Skeletal muscle satellite cell (primary cell): ENCODE measurements around the gene KCNG2.

Source experiments
- H3K27me3 ChIP-seq: 2 replicates; pipeline ENCODE4 v1.7.0; 2013; ENCODE audit warnings: low read length; ENCODE audit not compliant: control insufficient read depth, insufficient read depth
- H3K36me3 ChIP-seq: 2 replicates; pipeline ENCODE4 v1.7.0; 2013; ENCODE audit warnings: mild to moderate bottlenecking, control low read depth, low read length; ENCODE audit not compliant: insufficient read depth
- H3K4me1 ChIP-seq: 2 replicates; pipeline ENCODE4 v1.7.0; 2013; ENCODE audit warnings: low read length; ENCODE audit not compliant: control insufficient read depth, insufficient read depth
- H3K4me2 ChIP-seq: 2 replicates; pipeline ENCODE4 v1.7.0; 2013; ENCODE audit warnings: mild to moderate bottlenecking, low read length
- H3K4me3 ChIP-seq: 2 replicates; pipeline ENCODE4 v1.7.0; 2013; ENCODE audit warnings: low read length
- H3K9ac ChIP-seq: 2 replicates; pipeline ENCODE4 v1.7.0; 2013; ENCODE audit warnings: mild to moderate bottlenecking, low read depth, low read length, moderate library complexity
- H3K9me3 ChIP-seq: replicated peaks from 2 replicates; pipeline ENCODE4 v1.7.0; 2013; ENCODE audit warnings: mild to moderate bottlenecking, control low read depth, low read length

Gene KCNG2

GRCh38 chr18:79817607-79817998 is 19.9 kb downstream of the KCNG2 start:
- Histone ChIP-seq H3K4me2 (no peak overlapping the region), H3K4me3 (no peak overlapping the region), H3K36me3 (no peaks in the 10 kb centered on the region), H3K9me3 (no peaks in the 10 kb centered on the region), H3K9ac (no peak overlapping the region), H3K4me1 (no peaks in the 10 kb centered on the region), H3K27me3 (peaks cover 58% of the 10 kb centered on the region)

DNA sequence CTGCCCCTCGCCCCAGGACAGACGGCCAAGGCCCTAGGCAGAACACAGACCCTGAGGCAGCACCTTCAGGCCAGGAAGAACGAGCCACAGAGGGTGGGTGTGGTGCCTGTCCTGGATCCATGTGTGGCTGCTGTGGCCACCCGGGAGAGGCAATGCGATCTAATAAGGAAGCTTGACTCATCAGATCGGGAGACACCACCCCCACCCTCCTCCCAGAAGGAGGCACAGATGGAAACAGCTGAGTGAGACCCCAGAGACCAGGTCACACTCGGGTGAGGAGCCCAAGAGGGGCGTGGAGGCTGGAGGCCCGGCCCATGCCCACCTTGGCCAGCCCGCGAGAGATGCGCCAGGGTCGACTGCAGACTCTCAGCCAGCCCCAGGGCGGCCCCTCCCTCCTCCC is 20.3 kb downstream of the KCNG2 start:
- H3K4me2 ChIP-seq, result no peak overlapping the region
- H3K4me3 ChIP-seq, result no peak overlapping the region
- H3K27me3 ChIP-seq, result peaks cover 60% of the 10 kb centered on the region
- no peaks in the 10 kb centered on the region for H3K4me1 ChIP-seq
- no peaks in the 10 kb centered on the region for H3K9me3 ChIP-seq
- H3K9ac ChIP-seq, result no peak overlapping the region
- H3K36me3 ChIP-seq, result no peaks in the 10 kb centered on the region

DNA sequence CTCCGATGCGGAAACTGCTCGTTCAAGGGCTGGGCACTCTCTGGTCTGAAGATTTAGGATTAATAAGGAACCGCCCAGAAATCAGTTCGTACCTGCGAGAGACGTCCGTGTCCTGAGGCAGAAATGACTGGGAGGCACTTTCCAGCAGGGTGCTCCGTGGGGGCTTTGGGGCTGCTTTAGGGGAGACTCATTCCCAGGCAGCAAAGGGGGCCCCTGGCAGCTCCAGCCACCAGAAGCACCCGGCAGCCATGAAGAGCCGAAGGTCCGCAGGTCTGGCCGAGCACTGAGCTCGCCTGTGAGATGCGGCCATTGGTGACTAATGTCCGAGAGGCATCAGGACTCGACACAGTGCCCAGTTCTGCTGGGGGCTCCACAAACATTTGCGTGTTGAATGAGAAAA is 20.9 kb downstream of the KCNG2 start:
- H3K9ac ChIP-seq, result no peak overlapping the region
- H3K4me3 ChIP-seq, result no peak overlapping the region
- H3K4me2 ChIP-seq, result no peak overlapping the region
- H3K9me3 ChIP-seq, result no peaks in the 10 kb centered on the region
- H3K4me1 ChIP-seq, result no peaks in the 10 kb centered on the region
- peaks cover 55% of the 10 kb centered on the region for H3K27me3 ChIP-seq
- H3K36me3 ChIP-seq, result no peaks in the 10 kb centered on the region

GRCh38 chr18:79819064-79819967 is 21.6 kb downstream of the KCNG2 start:
- H3K9me3 ChIP-seq, result no peaks in the 10 kb centered on the region
- H3K9ac ChIP-seq, result no peak overlapping the region
- H3K27me3 ChIP-seq, result peaks cover 53% of the 10 kb centered on the region
- H3K4me2 ChIP-seq, result no peak overlapping the region
- no peak overlapping the region for H3K4me3 ChIP-seq
- H3K4me1 ChIP-seq, result no peaks in the 10 kb centered on the region
- no peaks in the 10 kb centered on the region for H3K36me3 ChIP-seq

GRCh38 chr18:79819968-79820351 is 22.2 kb downstream of the KCNG2 start:
- Histone ChIP-seq H3K4me2 (no peak overlapping the region), H3K9ac (no peak overlapping the region), H3K4me1 (no peaks in the 10 kb centered on the region), H3K27me3 (peaks cover 51% of the 10 kb centered on the region), H3K4me3 (no peak overlapping the region), H3K36me3 (no peaks in the 10 kb centered on the region), H3K9me3 (no peaks in the 10 kb centered on the region)

- no peaks in the 10 kb centered on the region for H3K36me3 ChIP-seq
- no peaks in the 10 kb centered on the region for H3K4me1 ChIP-seq
- no peak overlapping the region for H3K9ac ChIP-seq
- H3K4me3 ChIP-seq, result no peak overlapping the region
- H3K9me3 ChIP-seq, result no peaks in the 10 kb centered on the region
- H3K27me3 ChIP-seq, result peaks cover 23% of the 10 kb centered on the region
- H3K4me2 ChIP-seq, result no peak overlapping the region
These were observed 25.4 kb downstream of the KCNG2 start for GRCh38 chr18:79823120-79823519.

DNA sequence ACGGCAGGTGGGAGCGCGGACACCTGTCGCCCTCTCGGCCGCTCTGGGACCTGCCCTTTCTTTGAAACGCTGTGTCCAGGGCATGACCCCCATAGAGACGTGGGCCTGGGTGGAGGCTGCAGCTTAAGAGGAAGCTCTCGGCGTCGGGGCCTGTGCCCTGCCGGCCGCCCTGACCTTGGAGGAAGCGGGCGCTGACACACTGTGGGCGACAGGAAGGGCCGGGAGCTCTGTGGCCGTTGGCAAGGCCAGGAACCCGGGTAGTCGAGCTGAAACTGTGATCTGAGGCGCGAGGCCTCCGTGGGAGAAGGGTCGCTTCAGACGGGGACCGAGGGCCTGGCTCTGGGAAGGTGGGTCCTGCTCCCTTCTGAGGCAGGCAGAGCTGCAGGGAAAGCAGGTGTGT is 28.2 kb downstream of the KCNG2 start:
- Histone ChIP-seq H3K9me3 (no peaks in the 10 kb centered on the region), H3K27me3 (peaks cover 10% of the 10 kb centered on the region), H3K9ac (no peak overlapping the region), H3K4me1 (no peaks in the 10 kb centered on the region), H3K4me2 (no peak overlapping the region), H3K36me3 (no peaks in the 10 kb centered on the region), H3K4me3 (no peak overlapping the region)

GRCh38 chr18:79826966-79827365 is 29.2 kb downstream of the KCNG2 start:
- peaks cover 10% of the 10 kb centered on the region for H3K27me3 ChIP-seq

DNA sequence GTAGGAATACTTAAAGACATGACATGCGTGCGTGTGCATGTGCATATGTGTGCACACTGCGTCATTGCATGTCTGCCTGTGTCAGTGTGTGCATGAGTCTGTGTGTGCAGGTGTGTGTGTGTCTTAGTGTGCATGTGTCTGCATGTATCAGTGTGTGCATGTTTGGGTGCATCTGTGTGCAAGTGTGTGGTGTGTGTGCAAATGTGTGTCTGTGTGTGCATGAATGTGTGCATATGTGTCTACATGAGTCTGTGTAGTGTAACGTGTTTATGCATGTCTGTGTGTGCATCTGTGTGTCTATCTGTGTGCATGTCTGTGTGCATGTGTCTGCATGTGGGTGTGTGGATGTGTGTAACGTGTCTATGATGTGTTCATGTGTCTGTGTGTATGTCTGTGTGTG is 30.5 kb downstream of the KCNG2 start:
- H3K4me3 ChIP-seq, result no peak overlapping the region
- H3K36me3 ChIP-seq, result no peaks in the 10 kb centered on the region
- H3K27me3 ChIP-seq, result peaks cover 8% of the 10 kb centered on the region
- H3K4me2 ChIP-seq, result no peak overlapping the region
- no peaks in the 10 kb centered on the region for H3K4me1 ChIP-seq
- H3K9me3 ChIP-seq, result no peaks in the 10 kb centered on the region
- no peak overlapping the region for H3K9ac ChIP-seq

More at GRCh38 chr18:79826966-79827365, 29.2 kb downstream of the KCNG2 start:
- H3K4me1 ChIP-seq, result no peaks in the 10 kb centered on the region
- H3K9me3 ChIP-seq, result no peaks in the 10 kb centered on the region
- H3K4me2 ChIP-seq, result no peak overlapping the region
- H3K9ac ChIP-seq, result no peak overlapping the region
- H3K4me3 ChIP-seq, result no peak overlapping the region
- no peaks in the 10 kb centered on the region for H3K36me3 ChIP-seq

DNA sequence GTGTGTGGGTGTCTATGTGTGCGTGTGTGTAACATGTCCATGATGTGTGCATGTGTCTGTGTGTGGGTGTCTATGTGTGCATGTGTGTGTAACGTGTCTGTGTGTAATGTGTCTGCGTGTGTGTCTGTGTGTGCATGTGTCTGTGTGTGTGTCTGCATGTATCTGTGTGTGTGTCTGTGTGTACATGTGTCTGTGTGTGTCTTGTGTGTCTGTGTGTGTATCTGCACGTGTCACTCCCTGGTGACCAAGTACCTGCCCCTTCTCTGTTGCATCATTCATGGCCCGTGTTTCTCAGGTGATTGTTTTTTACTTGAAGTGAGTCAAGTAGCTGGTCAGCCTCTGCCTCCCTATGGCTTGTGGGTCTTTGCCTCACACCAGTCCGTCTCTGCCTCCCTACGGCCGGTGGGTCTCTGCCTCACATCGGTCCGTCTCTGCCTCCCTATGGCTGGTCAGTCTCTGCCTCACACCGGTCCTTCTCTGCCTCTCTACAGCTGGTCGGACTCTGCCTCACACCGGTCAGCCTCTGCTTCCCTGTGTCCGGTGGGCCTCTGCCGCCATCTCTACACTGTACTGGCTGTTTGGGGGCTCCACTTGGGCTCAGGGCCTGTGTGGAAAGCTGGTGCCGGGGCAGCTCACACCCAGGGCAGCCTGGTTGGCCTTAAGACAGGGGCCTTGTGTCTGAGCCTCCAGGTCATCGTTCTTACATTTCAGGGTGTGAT is 31.6 kb downstream of the KCNG2 start:
- no peaks in the 10 kb centered on the region for H3K36me3 ChIP-seq

GRCh38 chr18:79832169-79832568 is 34.4 kb downstream of the KCNG2 start:
- H3K36me3 ChIP-seq, result no peaks in the 10 kb centered on the region
- H3K9ac ChIP-seq, result no peak overlapping the region
- H3K4me1 ChIP-seq, result no peaks in the 10 kb centered on the region
- no peak overlapping the region for H3K4me3 ChIP-seq
- peaks cover 30% of the 10 kb centered on the region for H3K27me3 ChIP-seq
- no peaks in the 10 kb centered on the region for H3K9me3 ChIP-seq
- H3K4me2 ChIP-seq, result no peak overlapping the region

More for the DNA sequence above, 31.6 kb downstream of the KCNG2 start:
- Histone ChIP-seq H3K4me3 (no peak overlapping the region), H3K9me3 (no peaks in the 10 kb centered on the region), H3K4me2 (no peak overlapping the region), H3K9ac (no peak overlapping the region), H3K27me3 (peaks cover 7% of the 10 kb centered on the region), H3K4me1 (no peaks in the 10 kb centered on the region)
